Natural killer cell (primary cell): ENCODE results near the gene BARHL2. TPM values are rescaled to one million over a fixed set of nuclear protein-coding genes. Genes with fewer than 3 reads are reported as not detected.

Experiments used
- ATAC-seq, 3 donors: fragments of 150-1000 bp in 2 of 3; fragments of 200-7000 bp in 1 of 3; cut with Tn5 transposase; 1 replicate in 1 of 3; 2 replicates in 2 of 3; pipeline ENCODE4 v1.10.0; 2021; ENCODE audit warnings: mild to moderate bottlenecking in 2 of 3, moderate library complexity in 2 of 3
- DNase-seq, 2 donors: peaks; one replicate each; pipeline versions ENCODE4 v3.0.0 to v3.0.0-alpha.2; 2013 to 2021; ENCODE audit warnings: mixed read lengths in 1 of 2
- H3K27ac ChIP-seq: one replicate; pipeline ENCODE4 v1.5.1; 2013; ENCODE audit warnings: mild to moderate bottlenecking, low read length
- H3K27me3 ChIP-seq: one replicate; pipeline ENCODE4 v1.6.1; 2013; ENCODE audit warnings: low read length; ENCODE audit not compliant: control insufficient read depth, insufficient read depth
- H3K36me3 ChIP-seq: one replicate; pipeline ENCODE4 v1.6.1; 2013; ENCODE audit warnings: low read length; ENCODE audit not compliant: control insufficient read depth, insufficient read depth
- H3K4me1 ChIP-seq: one replicate; pipeline ENCODE4 v1.6.1; 2013; ENCODE audit warnings: low read length; ENCODE audit not compliant: control insufficient read depth, insufficient read depth
- H3K4me3 ChIP-seq: one replicate; pipeline ENCODE4 v1.5.1; 2013; ENCODE audit warnings: low read length
- H3K9me3 ChIP-seq: one replicate; pipeline ENCODE4 v1.6.1; 2013; ENCODE audit warnings: low read length; ENCODE audit not compliant: control insufficient read depth, insufficient read depth
- H3K27ac Mint-ChIP-seq, 2 donors: one replicate each; pipeline ENCODE4 v1.8.0; 2022; ENCODE audit warnings: mild to moderate bottlenecking in 2 of 2, mixed read lengths in 2 of 2, moderate library complexity in 1 of 2
- H3K27me3 Mint-ChIP-seq, 2 donors: one replicate each; pipeline ENCODE4 v1.8.0; 2022; ENCODE audit warnings: low read depth in 2 of 2, mixed read lengths in 2 of 2
- H3K36me3 Mint-ChIP-seq: one replicate; pipeline ENCODE4 v1.8.0; 2022; ENCODE audit warnings: mixed read lengths
- H3K4me1 Mint-ChIP-seq, 2 donors: one replicate each; pipeline ENCODE4 v1.8.0; 2022; ENCODE audit warnings: mixed read lengths in 2 of 2
- H3K4me3 Mint-ChIP-seq: one replicate; pipeline ENCODE4 v1.8.0; 2022; ENCODE audit warnings: mild to moderate bottlenecking, moderate library complexity, mixed read lengths
- H3K9me3 Mint-ChIP-seq, 2 donors: one replicate each; pipeline ENCODE4 v1.8.0; 2022; ENCODE audit warnings: mixed read lengths in 2 of 2
- WGBS: methylation state at CpG from one replicate; pipeline ENCODE4 v1.1.7; 2013; ENCODE audit warnings: missing lambda C conversion rate; ENCODE audit not compliant: insufficient coverage; 5-methylcytosine and 5-hydroxymethylcytosine counted together
- intact Hi-C: fragments of 100-400 bp; cut with micrococcal nuclease; formaldehyde crosslinking; loops from one replicate; pipeline ENCODE4 v1.14.2; 2022
- total RNA-seq, 4 donors: library from RNA; stranded (reverse); fragments of 120-200 nt in 1 of 4; gene quantifications; one replicate each; pipeline versions ENCODE4 v1.2.3 to v1.2.4, GENCODE V29; 2013 to 2022
- TF ChIP-seq, protein P1 (sequence below): fragments of 200-600 bp; IDR thresholded peaks from one replicate; pipeline ENCODE4 v1.8.0; 2022; ENCODE audit warnings: antibody characterized with exemption

BARHL2 gene
- total RNA-seq, 3 donors from 2014 or later (not counting 1 experiment from before 2014, with no cell fraction given), result not detected

DNA sequence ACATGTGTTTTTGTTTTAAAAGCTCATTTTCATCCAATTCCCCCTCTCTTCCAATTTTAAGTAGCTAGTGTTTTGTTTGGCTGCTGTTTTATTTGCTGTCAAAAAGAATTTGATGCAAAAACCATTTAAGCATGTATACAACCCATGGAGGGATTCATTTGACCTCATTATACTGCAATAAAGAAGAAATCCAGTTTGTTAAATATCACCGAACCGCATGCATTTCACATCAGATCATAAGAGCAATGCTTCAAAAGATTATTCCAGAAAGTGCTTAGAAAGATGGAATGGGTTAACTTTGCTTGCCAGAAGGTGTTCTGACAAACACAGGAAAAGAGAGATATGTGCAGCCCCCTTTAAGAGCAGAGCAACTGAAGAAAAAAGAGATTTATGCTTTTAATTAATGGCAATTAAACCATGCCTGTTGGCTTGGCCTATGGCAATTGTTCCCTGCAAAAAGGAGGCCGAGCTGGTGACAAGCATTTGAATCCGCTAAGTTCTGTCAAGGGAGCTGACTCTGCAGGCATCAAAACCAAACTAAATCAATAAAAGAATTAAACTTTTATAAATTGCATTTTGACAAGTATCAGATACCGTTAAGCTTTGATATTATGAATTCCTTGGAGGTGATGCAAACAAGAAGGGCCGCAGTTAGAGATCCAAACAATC, 14.4 kb upstream of the BARHL2 start:
- H3K9me3 Mint-ChIP-seq, result no peaks in the 10 kb centered on the region
- intact Hi-C loops, result no loop called here
- Histone ChIP-seq H3K4me3 (no peak overlapping the region), H3K9me3 (peaks cover 9% of the 10 kb centered on the region), H3K36me3 (no peaks in the 10 kb centered on the region), H3K4me1 (peaks cover 26% of the 10 kb centered on the region), H3K27ac (no peak overlapping the region), H3K27me3 (peaks cover 61% of the 10 kb centered on the region)
- peaks cover 13% of the 10 kb centered on the region for H3K36me3 Mint-ChIP-seq
- peak overlapping the region; percentile 86 for H3K4me3 Mint-ChIP-seq
- peaks cover 66 to 88% of the 10 kb centered on the region in 2 donors for H3K27me3 Mint-ChIP-seq
- ATAC-seq (no peak), DNase-seq (no peak)
- WGBS, result 36% methylated on average over 6 of the region's 6 CpGs
- H3K4me1 Mint-ChIP-seq, result peaks cover 33 to 40% of the 10 kb centered on the region in 2 donors
- no peak overlapping the region for H3K27ac Mint-ChIP-seq
- TF ChIP-seq, protein P1, sequence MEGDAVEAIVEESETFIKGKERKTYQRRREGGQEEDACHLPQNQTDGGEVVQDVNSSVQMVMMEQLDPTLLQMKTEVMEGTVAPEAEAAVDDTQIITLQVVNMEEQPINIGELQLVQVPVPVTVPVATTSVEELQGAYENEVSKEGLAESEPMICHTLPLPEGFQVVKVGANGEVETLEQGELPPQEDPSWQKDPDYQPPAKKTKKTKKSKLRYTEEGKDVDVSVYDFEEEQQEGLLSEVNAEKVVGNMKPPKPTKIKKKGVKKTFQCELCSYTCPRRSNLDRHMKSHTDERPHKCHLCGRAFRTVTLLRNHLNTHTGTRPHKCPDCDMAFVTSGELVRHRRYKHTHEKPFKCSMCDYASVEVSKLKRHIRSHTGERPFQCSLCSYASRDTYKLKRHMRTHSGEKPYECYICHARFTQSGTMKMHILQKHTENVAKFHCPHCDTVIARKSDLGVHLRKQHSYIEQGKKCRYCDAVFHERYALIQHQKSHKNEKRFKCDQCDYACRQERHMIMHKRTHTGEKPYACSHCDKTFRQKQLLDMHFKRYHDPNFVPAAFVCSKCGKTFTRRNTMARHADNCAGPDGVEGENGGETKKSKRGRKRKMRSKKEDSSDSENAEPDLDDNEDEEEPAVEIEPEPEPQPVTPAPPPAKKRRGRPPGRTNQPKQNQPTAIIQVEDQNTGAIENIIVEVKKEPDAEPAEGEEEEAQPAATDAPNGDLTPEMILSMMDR, result no peak

DNA sequence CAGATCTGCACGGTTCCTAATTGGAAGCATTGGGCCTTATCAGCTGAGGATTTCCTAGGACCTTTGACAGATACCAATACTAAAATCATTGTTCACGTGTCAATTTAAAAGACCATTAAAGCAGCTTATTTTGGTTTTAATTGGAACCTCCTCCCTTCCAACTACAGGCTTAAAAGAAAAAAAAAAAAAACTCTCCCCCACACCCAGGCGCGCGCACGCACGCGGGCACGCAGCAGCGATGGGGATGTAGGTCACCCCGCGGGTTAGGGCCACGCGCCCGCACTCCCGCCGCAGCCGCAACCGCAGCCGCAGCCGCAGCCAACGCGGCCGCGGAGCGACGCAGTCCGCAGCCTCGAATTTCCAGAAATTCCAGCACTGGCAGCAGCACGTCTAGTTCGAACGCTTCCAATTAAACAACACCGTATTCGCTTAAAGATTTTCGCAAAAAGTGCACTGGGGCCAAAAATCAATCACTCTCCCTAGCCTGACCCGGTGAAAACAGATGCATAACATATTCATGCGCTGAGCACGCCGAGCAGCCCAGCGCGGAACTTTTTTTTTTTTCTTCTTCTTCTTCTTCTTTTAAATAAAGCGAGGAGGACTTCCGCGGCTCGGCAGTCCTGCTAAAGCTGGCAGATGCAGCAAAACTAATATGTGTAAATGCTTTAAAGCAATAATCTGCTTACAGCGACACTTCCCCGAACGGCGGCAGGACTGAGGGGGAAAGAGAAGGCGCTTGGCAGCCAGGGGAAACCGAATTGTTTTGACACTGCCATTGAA, 13.3 kb upstream of the BARHL2 start:
- H3K27ac Mint-ChIP-seq, result no peak overlapping the region
- 3% methylated on average over 50 of the region's 51 CpGs for WGBS
- Histone ChIP-seq H3K4me1 (peaks cover 37% of the 10 kb centered on the region), H3K9me3 (peaks cover 18% of the 10 kb centered on the region), H3K27me3 (peaks cover 72% of the 10 kb centered on the region), H3K27ac (no peak overlapping the region), H3K4me3 (no peak overlapping the region), H3K36me3 (no peaks in the 10 kb centered on the region)
- TF ChIP-seq, protein P1, result no peak
- peaks cover 44 to 50% of the 10 kb centered on the region in 2 donors for H3K4me1 Mint-ChIP-seq
- peak overlapping the region; percentile 86 for H3K4me3 Mint-ChIP-seq
- peaks cover 22% of the 10 kb centered on the region for H3K36me3 Mint-ChIP-seq
- DNase-seq (no peak), ATAC-seq (peak in 1 of 3 donors; percentile 33)
- H3K27me3 Mint-ChIP-seq, result peaks cover 74 to 88% of the 10 kb centered on the region in 2 donors
- no peaks in the 10 kb centered on the region for H3K9me3 Mint-ChIP-seq
- intact Hi-C loops, result no loop called here

DNA sequence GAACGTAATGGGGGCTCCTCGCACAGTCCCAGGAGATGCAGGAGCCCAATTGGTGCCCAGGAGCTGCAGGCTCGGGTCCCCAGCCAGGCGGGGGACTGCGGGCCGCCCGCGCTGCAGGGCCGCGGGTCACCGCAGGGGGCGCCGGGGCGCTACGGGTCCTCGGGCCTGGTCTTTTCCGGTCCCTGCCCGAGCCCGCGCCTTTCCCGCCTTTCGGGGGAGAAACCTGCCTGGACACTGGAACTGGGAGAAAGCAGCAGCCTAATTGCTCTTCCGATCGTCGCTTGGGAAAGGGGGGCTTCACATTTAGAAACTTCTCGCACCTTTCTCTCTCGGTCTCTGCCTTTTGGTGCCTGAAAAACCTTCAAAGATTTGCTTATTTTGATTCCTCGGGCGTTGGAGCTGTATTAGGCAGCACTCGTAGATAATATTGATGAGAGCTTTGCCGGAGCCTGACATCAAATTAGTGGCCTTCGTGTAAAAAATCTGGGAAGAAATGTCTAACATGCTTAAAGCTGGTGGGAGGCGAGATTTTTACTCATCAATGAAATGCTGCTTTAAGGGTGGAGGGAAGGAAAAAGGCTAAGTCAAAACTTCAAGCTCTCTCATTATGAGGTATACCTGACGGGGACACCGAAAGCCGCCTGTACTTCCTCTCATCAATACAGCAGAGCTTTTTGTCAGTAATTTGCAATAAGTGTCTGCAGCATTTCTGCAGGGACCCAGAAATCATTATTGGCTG, 12.6 kb upstream of the BARHL2 start:
- peaks cover 44% of the 10 kb centered on the region for H3K4me1 ChIP-seq
- no peak overlapping the region for H3K27ac ChIP-seq
- H3K27me3 ChIP-seq, result peaks cover 80% of the 10 kb centered on the region
- H3K9me3 Mint-ChIP-seq, result no peaks in the 10 kb centered on the region
- H3K4me3 ChIP-seq, result no peak overlapping the region
- intact Hi-C loops, result no loop called here
- peaks cover 49 to 56% of the 10 kb centered on the region in 2 donors for H3K4me1 Mint-ChIP-seq
- H3K4me3 Mint-ChIP-seq, result peak overlapping the region; percentile 86
- peaks cover 22% of the 10 kb centered on the region for H3K36me3 Mint-ChIP-seq
- DNase-seq (no peak), ATAC-seq (peak in 2 of 3 donors; percentile 64 to 68)
- H3K27me3 Mint-ChIP-seq, result peaks cover 75 to 87% of the 10 kb centered on the region in 2 donors
- peak overlapping the region in 1 of 2 donors; percentile 26 for H3K27ac Mint-ChIP-seq
- H3K9me3 ChIP-seq, result peaks cover 22% of the 10 kb centered on the region
- 11% methylated on average over 36 of the region's 36 CpGs for WGBS
- TF ChIP-seq, protein P1, result peak; percentile 56
- H3K36me3 ChIP-seq, result no peaks in the 10 kb centered on the region
